ENCODE data around the gene FADS2. TPM values are rescaled to one million over a fixed set of nuclear protein-coding genes. Genes with fewer than 3 reads are reported as not detected.

Gene FADS2
- total RNA-seq, 2 experiments from 2014 or later, result 32.1 to 34.1 TPM

- no peak overlapping the region for H3K4me3 Mint-ChIP-seq
- H3K4me1 Mint-ChIP-seq (ENCODE audit: low read depth), result no peaks in the 10 kb centered on the region
- no peaks in the 10 kb centered on the region for H3K9me3 Mint-ChIP-seq
- intact Hi-C loops (cut with micrococcal nuclease), result no loop called here
- CTCF ChIA-PET, result interaction anchor here (1.1 kb wide), 1 partner anchor 57 kb away, joined by 5 read pairs; no protein-coding TSS in a partner anchor
- no peaks in the 10 kb centered on the region for H3K27me3 Mint-ChIP-seq (ENCODE audit: low read depth)
- no peak overlapping the region for H3K27ac Mint-ChIP-seq
- DNase-seq, result no peak
- H3K36me3 Mint-ChIP-seq (ENCODE audit: low read depth), result no peaks in the 10 kb centered on the region
These were observed 27.0 kb downstream of the FADS2 start for GRCh38 chr11:61854966-61855714.

DNA sequence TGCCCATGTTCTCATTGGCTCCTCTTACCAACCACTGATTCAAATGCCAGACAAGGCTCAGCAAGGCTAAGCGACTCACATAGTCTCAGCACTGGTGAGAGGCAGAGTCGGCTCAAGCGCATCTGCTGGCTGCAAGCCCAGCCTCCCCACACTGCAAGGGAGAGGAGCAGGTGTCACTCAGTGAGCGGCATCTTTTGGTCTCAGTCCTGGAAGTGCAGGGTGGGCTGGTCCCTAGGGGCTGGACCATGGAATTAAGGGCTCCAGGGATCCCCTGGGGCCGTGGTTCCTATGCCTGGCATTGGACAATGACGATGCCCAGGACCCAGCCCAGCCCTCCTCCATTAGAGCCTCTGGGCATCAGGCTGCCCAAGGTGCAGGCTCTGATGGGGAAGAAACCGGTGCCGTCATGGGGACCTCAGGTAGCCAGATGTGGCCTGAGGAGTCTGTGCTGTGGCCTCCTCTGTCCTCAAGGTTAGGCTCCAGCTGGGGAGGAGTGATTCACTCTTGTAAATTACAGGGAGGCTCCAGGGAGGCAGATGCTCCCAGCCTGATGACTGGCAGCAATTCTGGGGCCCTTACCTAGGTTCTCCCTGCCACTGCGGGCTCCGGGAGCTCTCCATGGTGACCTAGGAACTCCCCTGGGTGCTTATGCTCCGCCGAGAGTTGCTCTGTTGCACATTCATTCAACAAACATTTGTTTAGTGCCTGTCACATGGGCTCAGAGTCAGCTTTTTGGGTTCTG is 28.0 kb downstream of the FADS2 start:
- intact Hi-C loops (cut with micrococcal nuclease), result no loop called here
- Mint-ChIP-seq H3K36me3 (ENCODE audit: low read depth) (no peaks in the 10 kb centered on the region), H3K4me3 (no peak overlapping the region), H3K27ac (no peak overlapping the region), H3K9me3 (no peaks in the 10 kb centered on the region), H3K27me3 (ENCODE audit: low read depth) (no peaks in the 10 kb centered on the region), H3K4me1 (ENCODE audit: low read depth) (no peaks in the 10 kb centered on the region)
- DNase-seq, result no peak
- CTCF ChIA-PET, result no interaction called here

- Mint-ChIP-seq H3K4me3 (no peak overlapping the region), H3K27me3 (ENCODE audit: low read depth) (no peaks in the 10 kb centered on the region), H3K4me1 (ENCODE audit: low read depth) (no peaks in the 10 kb centered on the region), H3K27ac (no peak overlapping the region), H3K9me3 (no peaks in the 10 kb centered on the region), H3K36me3 (ENCODE audit: low read depth) (peaks cover 2% of the 10 kb centered on the region)
- intact Hi-C loops (cut with micrococcal nuclease), result no loop called here
- DNase-seq, result no peak
- CTCF ChIA-PET, result no interaction called here
These were observed 32.2 kb downstream of the FADS2 start for GRCh38 chr11:61860054-61860903.

GRCh38 chr11:61861634-61862033 is 33.5 kb downstream of the FADS2 start:
- H3K4me1 Mint-ChIP-seq (ENCODE audit: low read depth), result no peaks in the 10 kb centered on the region
- intact Hi-C loops (cut with micrococcal nuclease), result no loop called here
- H3K27ac Mint-ChIP-seq, result no peak overlapping the region
- H3K27me3 Mint-ChIP-seq (ENCODE audit: low read depth), result no peaks in the 10 kb centered on the region
- no peak for DNase-seq
- peaks cover 2% of the 10 kb centered on the region for H3K36me3 Mint-ChIP-seq (ENCODE audit: low read depth)
- H3K9me3 Mint-ChIP-seq, result no peaks in the 10 kb centered on the region
- CTCF ChIA-PET, result no interaction called here
- no peak overlapping the region for H3K4me3 Mint-ChIP-seq

- Mint-ChIP-seq H3K4me1 (ENCODE audit: low read depth) (no peaks in the 10 kb centered on the region), H3K4me3 (no peak overlapping the region), H3K9me3 (no peaks in the 10 kb centered on the region), H3K36me3 (ENCODE audit: low read depth) (peaks cover 2% of the 10 kb centered on the region), H3K27me3 (ENCODE audit: low read depth) (no peaks in the 10 kb centered on the region), H3K27ac (no peak overlapping the region)
- no peak for DNase-seq
- intact Hi-C loops (cut with micrococcal nuclease), result no loop called here
- CTCF ChIA-PET, result no interaction called here
These were observed 34.8 kb downstream of the FADS2 start for GRCh38 chr11:61862714-61863547.

- Mint-ChIP-seq H3K9me3 (no peaks in the 10 kb centered on the region), H3K36me3 (ENCODE audit: low read depth) (peaks cover 2% of the 10 kb centered on the region), H3K27ac (no peak overlapping the region), H3K4me1 (ENCODE audit: low read depth) (no peaks in the 10 kb centered on the region), H3K27me3 (ENCODE audit: low read depth) (no peaks in the 10 kb centered on the region), H3K4me3 (no peak overlapping the region)
- intact Hi-C loops (cut with micrococcal nuclease), result no loop called here
- DNase-seq, result no peak
- CTCF ChIA-PET, result interaction anchor here (0.6 to 0.7 kb wide), 2 partner anchors 183 to 280 kb away, joined by 3 to 5 read pairs; no protein-coding TSS in a partner anchor
These were observed 35.5 kb downstream of the FADS2 start for GRCh38 chr11:61863548-61864081.

- peaks cover 2% of the 10 kb centered on the region for H3K36me3 Mint-ChIP-seq (ENCODE audit: low read depth)
- no peak for DNase-seq
- CTCF ChIA-PET, result no interaction called here
- no peak overlapping the region for H3K27ac Mint-ChIP-seq
- intact Hi-C loops (cut with micrococcal nuclease), result no loop called here
- H3K4me1 Mint-ChIP-seq (ENCODE audit: low read depth), result no peaks in the 10 kb centered on the region
- H3K4me3 Mint-ChIP-seq, result no peak overlapping the region
- no peaks in the 10 kb centered on the region for H3K9me3 Mint-ChIP-seq
- H3K27me3 Mint-ChIP-seq (ENCODE audit: low read depth), result no peaks in the 10 kb centered on the region
These were observed 37.0 kb downstream of the FADS2 start for GRCh38 chr11:61864814-61865775.

DNA sequence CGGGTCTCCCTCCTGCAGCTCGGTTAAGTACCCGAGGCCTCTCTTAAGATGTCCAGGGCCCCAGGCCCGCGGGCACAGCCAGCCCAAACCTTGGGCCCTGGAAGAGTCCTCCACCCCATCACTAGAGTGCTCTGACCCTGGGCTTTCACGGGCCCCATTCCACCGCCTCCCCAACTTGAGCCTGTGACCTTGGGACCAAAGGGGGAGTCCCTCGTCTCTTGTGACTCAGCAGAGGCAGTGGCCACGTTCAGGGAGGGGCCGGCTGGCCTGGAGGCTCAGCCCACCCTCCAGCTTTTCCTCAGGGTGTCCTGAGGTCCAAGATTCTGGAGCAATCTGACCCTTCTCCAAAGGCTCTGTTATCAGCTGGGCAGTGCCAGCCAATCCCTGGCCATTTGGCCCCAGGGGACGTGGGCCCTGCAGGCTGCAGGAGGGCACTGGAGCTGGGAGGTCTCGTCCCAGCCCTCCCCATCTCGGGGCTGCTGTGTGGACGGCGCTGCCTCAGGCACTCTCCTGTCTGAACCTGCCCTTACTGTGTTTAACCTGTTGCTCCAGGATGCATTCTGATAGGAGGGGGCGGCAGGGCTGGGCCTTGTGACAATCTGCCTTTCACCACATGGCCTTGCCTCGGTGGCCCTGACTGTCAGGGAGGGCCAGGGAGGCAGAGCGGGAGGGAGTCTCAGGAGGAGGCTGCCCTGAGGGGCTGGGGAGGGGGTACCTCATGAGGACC is 38.3 kb downstream of the FADS2 start:
- intact Hi-C loops (cut with micrococcal nuclease), result no loop called here
- Mint-ChIP-seq H3K4me1 (ENCODE audit: low read depth) (peaks cover 2% of the 10 kb centered on the region), H3K36me3 (ENCODE audit: low read depth) (peaks cover 2% of the 10 kb centered on the region), H3K9me3 (no peaks in the 10 kb centered on the region), H3K27ac (no peak overlapping the region), H3K4me3 (no peak overlapping the region), H3K27me3 (ENCODE audit: low read depth) (no peaks in the 10 kb centered on the region)
- no peak for DNase-seq
- CTCF ChIA-PET, result interaction anchor here (1.2 to 2.0 kb wide), 2 partner anchors 33 to 216 kb away, joined by 3 to 6 read pairs; no protein-coding TSS in a partner anchor

- intact Hi-C loops (cut with micrococcal nuclease), result no loop called here
- DNase-seq, result no peak
- H3K36me3 Mint-ChIP-seq (ENCODE audit: low read depth), result no peaks in the 10 kb centered on the region
- H3K4me3 Mint-ChIP-seq, result no peak overlapping the region
- no peaks in the 10 kb centered on the region for H3K9me3 Mint-ChIP-seq
- H3K27ac Mint-ChIP-seq, result no peak overlapping the region
- CTCF ChIA-PET, result interaction anchor here (1.2 to 2.0 kb wide), 2 partner anchors 32 to 215 kb away, joined by 3 to 6 read pairs; no protein-coding TSS in a partner anchor
- H3K27me3 Mint-ChIP-seq (ENCODE audit: low read depth), result no peaks in the 10 kb centered on the region
- peaks cover 2% of the 10 kb centered on the region for H3K4me1 Mint-ChIP-seq (ENCODE audit: low read depth)
These were observed 38.9 kb downstream of the FADS2 start for GRCh38 chr11:61866958-61867343.

DNA sequence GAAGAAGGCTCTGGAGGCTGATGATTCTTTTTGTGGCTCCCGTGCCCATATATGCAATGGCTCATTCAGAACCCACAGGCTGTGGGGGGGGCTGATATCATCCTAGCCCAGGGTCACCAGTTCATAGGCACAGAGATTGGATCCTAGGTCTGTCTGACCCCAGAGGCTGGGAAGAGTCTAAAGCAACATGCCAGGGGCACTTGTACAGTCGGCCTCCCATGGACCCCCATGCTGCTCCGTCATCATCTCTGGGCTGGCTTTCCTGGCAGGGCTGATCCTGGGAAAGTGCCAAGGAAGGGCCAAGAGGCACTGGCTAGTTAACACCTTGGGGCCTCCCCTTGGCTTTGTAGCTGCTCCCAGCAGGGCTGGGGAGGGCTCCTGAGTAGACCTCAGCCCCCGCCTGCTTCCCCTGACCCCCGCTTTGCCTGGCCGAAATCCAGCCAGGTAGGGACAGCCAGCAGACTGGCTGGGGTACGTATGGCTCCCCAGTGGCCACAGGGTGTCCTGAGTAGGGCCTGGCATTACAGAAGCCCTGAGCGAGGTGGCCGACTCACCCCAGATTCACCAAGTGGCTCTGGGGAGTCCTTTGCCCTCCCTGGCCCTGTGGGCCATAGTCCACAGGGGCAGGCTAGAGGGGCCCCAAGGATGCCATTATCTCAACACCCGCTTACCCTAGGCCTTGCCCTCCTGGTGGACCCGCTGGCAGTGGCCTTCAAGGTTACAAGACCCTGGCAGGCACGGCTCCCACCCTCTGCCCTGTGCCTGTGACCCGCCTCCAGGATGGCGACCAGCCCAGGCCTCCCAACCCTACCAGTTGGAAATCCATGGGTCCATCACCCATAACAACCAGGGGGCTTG is 40.7 kb downstream of the FADS2 start:
- intact Hi-C loops (cut with micrococcal nuclease), result no loop called here
- no peaks in the 10 kb centered on the region for H3K27me3 Mint-ChIP-seq (ENCODE audit: low read depth)

More for the DNA sequence above, 40.7 kb downstream of the FADS2 start:
- H3K4me1 Mint-ChIP-seq (ENCODE audit: low read depth), result peaks cover 2% of the 10 kb centered on the region
- H3K9me3 Mint-ChIP-seq, result no peaks in the 10 kb centered on the region
- CTCF ChIA-PET, result interaction anchor here (2.0 to 4.5 kb wide), 3 partner anchors 71 to 213 kb away, joined by 8 to 32 read pairs (median 16); no protein-coding TSS in a partner anchor
- DNase-seq, result no peak
- H3K36me3 Mint-ChIP-seq (ENCODE audit: low read depth), result no peaks in the 10 kb centered on the region
- no peak overlapping the region for H3K4me3 Mint-ChIP-seq
- H3K27ac Mint-ChIP-seq, result no peak overlapping the region
